Osteocyte (in vitro differentiated cells): Measurements from ENCODE around the gene MAGEC3. TPM values are rescaled to one million over a fixed set of nuclear protein-coding genes. Genes with fewer than 3 reads are reported as not detected.
"Not testable (repeated sequence)": the region's sequence is repeated elsewhere in the genome, so short reads cannot be mapped to it uniquely, and the experiment has no call there.

Experiments
- DNase-seq: peaks from one replicate; pipeline ENCODE4 v3.0.0; 2021; ENCODE audit warnings: mixed read lengths; ENCODE audit not compliant: unreplicated experiment; ENCODE audit errors: extremely low spot score
- H3K27ac Mint-ChIP-seq: one replicate; pipeline ENCODE4 v1.8.0; 2021; ENCODE audit warnings: mild to moderate bottlenecking, mixed read lengths; ENCODE audit not compliant: unreplicated experiment
- H3K27me3 Mint-ChIP-seq: one replicate; pipeline ENCODE4 v1.8.0; 2021; ENCODE audit warnings: mixed read lengths; ENCODE audit not compliant: unreplicated experiment
- H3K36me3 Mint-ChIP-seq: one replicate; pipeline ENCODE4 v1.8.0; 2021; ENCODE audit warnings: mixed read lengths; ENCODE audit not compliant: unreplicated experiment
- H3K4me1 Mint-ChIP-seq: one replicate; pipeline ENCODE4 v1.8.0; 2021; ENCODE audit warnings: mixed read lengths; ENCODE audit not compliant: unreplicated experiment
- H3K4me3 Mint-ChIP-seq: one replicate; pipeline ENCODE4 v1.8.0; 2021; ENCODE audit warnings: mild to moderate bottlenecking, moderate library complexity, mixed read lengths; ENCODE audit not compliant: unreplicated experiment
- H3K9me3 Mint-ChIP-seq: one replicate; pipeline ENCODE4 v1.8.0; 2021; ENCODE audit warnings: mixed read lengths; ENCODE audit not compliant: unreplicated experiment
- CTCF ChIP-seq: fragments of 200-600 bp; sonication (generic); IDR thresholded peaks from 2 replicates; pipeline ENCODE4 v1.5.0; 2021; ENCODE audit warnings: antibody characterized with exemption, mild to moderate bottlenecking, moderate library complexity
- total RNA-seq: library from RNA; stranded (reverse); gene quantifications from 2 replicates; pipeline ENCODE4 v1.2.1, GENCODE V29; 2021

MAGEC3 gene
- total RNA-seq, 1 donor from 2014 or later = not detected

GRCh38 chrX:141832247-141832646 is 5.9 kb upstream of the MAGEC3 start:
- Mint-ChIP-seq H3K36me3 (no peaks in the 10 kb centered on the region), H3K9me3 (peaks cover 15% of the 10 kb centered on the region), H3K4me1 (no peaks in the 10 kb centered on the region), H3K4me3 (no peak overlapping the region), H3K27ac (no peak overlapping the region), H3K27me3 (no peaks in the 10 kb centered on the region)
- DNase-seq = no peak
- TF ChIP-seq CTCF = no peak

- TF ChIP-seq CTCF = no peak
- H3K27ac Mint-ChIP-seq = no peak overlapping the region
- DNase-seq = no peak
- H3K9me3 Mint-ChIP-seq = peaks cover 22% of the 10 kb centered on the region
- H3K27me3 Mint-ChIP-seq = no peaks in the 10 kb centered on the region
- no peak overlapping the region for H3K4me3 Mint-ChIP-seq
- no peaks in the 10 kb centered on the region for H3K4me1 Mint-ChIP-seq
- no peaks in the 10 kb centered on the region for H3K36me3 Mint-ChIP-seq
These were observed 1.7 kb downstream of the MAGEC3 start for GRCh38 chrX:141839856-141840255.

GRCh38 chrX:141857479-141857878 is 19.4 kb downstream of the MAGEC3 start:
- H3K36me3 Mint-ChIP-seq = no peaks in the 10 kb centered on the region
- no peak overlapping the region for H3K27ac Mint-ChIP-seq
- peaks cover 7% of the 10 kb centered on the region for H3K9me3 Mint-ChIP-seq
- H3K4me1 Mint-ChIP-seq = no peaks in the 10 kb centered on the region
- no peaks in the 10 kb centered on the region for H3K27me3 Mint-ChIP-seq
- DNase-seq = no peak
- no peak overlapping the region for H3K4me3 Mint-ChIP-seq
- no peak for TF ChIP-seq CTCF

GRCh38 chrX:141879616-141880015 is 41.5 kb downstream of the MAGEC3 start:
- no peak for DNase-seq
- H3K27ac Mint-ChIP-seq = no peak overlapping the region
- H3K4me1 Mint-ChIP-seq = no peaks in the 10 kb centered on the region
- H3K9me3 Mint-ChIP-seq = peaks cover 7% of the 10 kb centered on the region
- no peaks in the 10 kb centered on the region for H3K36me3 Mint-ChIP-seq
- no peak for TF ChIP-seq CTCF
- no peak overlapping the region for H3K4me3 Mint-ChIP-seq
- no peaks in the 10 kb centered on the region for H3K27me3 Mint-ChIP-seq

- H3K36me3 Mint-ChIP-seq, H3K27ac Mint-ChIP-seq, DNase-seq, H3K27me3 Mint-ChIP-seq, H3K4me3 Mint-ChIP-seq, H3K4me1 Mint-ChIP-seq: not testable (repeated sequence)
- H3K9me3 Mint-ChIP-seq = peaks cover 18% of the 10 kb centered on the region
These were observed 50.7 kb downstream of the MAGEC3 start for GRCh38 chrX:141888811-141889210.

- H3K9me3 Mint-ChIP-seq = peaks cover 36% of the 10 kb centered on the region
- DNase-seq = no peak
- H3K4me3 Mint-ChIP-seq = no peak overlapping the region
- H3K27me3 Mint-ChIP-seq = no peaks in the 10 kb centered on the region
- TF ChIP-seq CTCF = no peak
- H3K27ac Mint-ChIP-seq = no peak overlapping the region
- H3K36me3 Mint-ChIP-seq = no peaks in the 10 kb centered on the region
- no peaks in the 10 kb centered on the region for H3K4me1 Mint-ChIP-seq
These were observed 56.6 kb downstream of the MAGEC3 start for GRCh38 chrX:141894733-141895132.
